AG20443 (cell line): ENCODE results near the gene CAMK2B.

ENCODE experiments used
- DNase-seq: peaks from one replicate; pipeline ENCODE4 v3.0.0; 2012; ENCODE audit warnings: low spot score, mixed read lengths

CAMK2B gene

DNA sequence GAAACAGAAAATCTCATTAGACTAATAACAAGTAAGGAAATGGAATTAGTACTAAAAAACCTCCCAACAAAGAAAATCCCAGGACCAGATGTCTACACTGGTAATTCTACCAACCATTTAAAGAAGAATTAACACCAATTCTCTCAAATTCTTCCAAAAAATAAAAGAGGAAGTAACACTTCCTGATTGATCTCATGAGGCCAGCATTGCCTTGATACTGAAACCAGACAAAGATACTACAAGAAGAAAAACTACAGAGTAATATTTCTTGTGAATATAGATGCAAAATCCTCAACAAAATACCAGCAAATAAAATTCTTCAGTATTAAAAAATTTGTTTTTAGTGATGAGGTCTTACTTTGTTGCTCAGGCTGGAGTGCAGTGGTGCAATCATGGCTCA lies 157.5 kb downstream of the CAMK2B start:
- no peak for DNase-seq
